ENCODE results near the gene IL3RA. TPM values are rescaled to one million over a fixed set of nuclear protein-coding genes. Genes with fewer than 3 reads are reported as not detected.

IL3RA gene
- total and polyA plus RNA-seq, 2 of the 8 experiments (the other 6 are each of a cell fraction or from before 2014, with no cell fraction given): 0.11 TPM; not detected in 1

DNA sequence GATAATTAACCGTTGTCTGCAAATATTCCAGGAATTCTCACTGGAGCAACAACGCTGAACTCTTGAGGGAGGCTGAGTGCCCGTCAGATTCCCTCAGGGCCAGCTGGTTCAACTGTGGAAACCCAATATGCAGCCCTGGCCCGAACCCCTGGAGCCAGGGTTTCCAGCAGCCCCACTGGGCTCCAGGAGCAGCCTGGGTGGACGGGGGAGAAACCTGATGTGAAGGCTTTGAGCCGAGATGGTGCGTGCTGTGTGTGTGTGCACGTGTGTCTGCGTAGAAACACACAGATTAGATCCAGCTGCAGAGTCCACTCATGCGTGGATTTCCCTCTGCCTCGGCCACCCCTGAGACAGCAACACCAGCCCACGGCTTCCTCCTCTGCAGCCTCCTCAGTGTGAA lies 74.7 kb downstream of the IL3RA start:
- Histone ChIP-seq H3K79me2 (ENCODE audit: control insufficient read depth in 1 of 2, insufficient read depth in 2 of 2, low read length in 2 of 2) (no peaks in the 10 kb centered on the region; a peak in 1 of 4 replicates), H3K27ac (ENCODE audit: low read depth, low read length) (no peak overlapping the region)
- POLR2A ChIA-PET (ENCODE audit: partially characterized antibody): no interaction called here

More for the DNA sequence above, 74.7 kb downstream of the IL3RA start:
- Histone ChIP-seq H3K14ac (ENCODE audit: insufficient read length) (no peak overlapping the region), H4K91ac (replicated peaks; ENCODE audit: insufficient read length, low read length) (no peak overlapping the region), H2AK5ac (ENCODE audit: low read depth, low read length) (no peak overlapping the region), H3K4me2 (ENCODE audit: insufficient read depth in 1 of 2, low read depth in 2 of 2, low read length in 2 of 2) (no peak overlapping the region), H3K23me2 (ENCODE audit: low read depth, low read length) (peaks cover 12% of the 10 kb centered on the region; the same call in 1 of the 2 replicates), H2BK120ac (replicated peaks; ENCODE audit: low read depth, low read length) (no peak overlapping the region), H3K4ac (replicated peaks; ENCODE audit: insufficient read length, low read depth, low read length) (no peak overlapping the region), H2BK15ac (ENCODE audit: low read length) (no peak overlapping the region), H3K4me1 (replicated peaks in 1 of 4; ENCODE audit: control insufficient read depth in 3 of 4, insufficient read depth in 4 of 4, low read length in 3 of 4) (no peaks in the 10 kb centered on the region), H3K79me1 (ENCODE audit: low read depth, low read length) (no peaks in the 10 kb centered on the region), H3K36me3 (ENCODE audit: control insufficient read depth in 2 of 4, insufficient read depth in 4 of 4, low read length in 3 of 4) (peaks cover 19 to 62% (median 46%) of the 10 kb centered on the region in 4 experiments), H4K5ac (ENCODE audit: insufficient read length, low read depth, low read length) (no peak overlapping the region), H2BK12ac (ENCODE audit: low read depth, low read length) (no peak overlapping the region), H3K18ac (ENCODE audit: extremely low read depth, low read length) (no peak overlapping the region), H3K4me3 (ENCODE audit: extremely low read depth in 1 of 4, insufficient read depth in 2 of 4, low read depth in 3 of 4, low read length in 4 of 4) (no peak overlapping the region), H3K9ac (replicated peaks in 1 of 4; ENCODE audit: extremely low read depth in 1 of 4, low read depth in 3 of 4, low read length in 3 of 4) (no peak overlapping the region), H3K9me3 (ENCODE audit: insufficient read depth in 2 of 2, low read depth in 1 of 2, low read length in 1 of 2) (no peaks in the 10 kb centered on the region), H2BK5ac (ENCODE audit: low read depth, low read length) (no peak overlapping the region), H3K27me3 (replicated peaks in 1 of 4; ENCODE audit: control insufficient read depth in 3 of 4, extremely low read depth in 1 of 4, insufficient read depth in 3 of 4, low read length in 3 of 4) (no peaks in the 10 kb centered on the region), H4K20me1 (replicated peaks in 1 of 2; ENCODE audit: control insufficient read depth in 1 of 2, insufficient read depth in 2 of 2, low read length in 2 of 2) (peaks cover 1 to 18% of the 10 kb centered on the region in 2 experiments), H4K8ac (ENCODE audit: extremely low read depth, insufficient read depth, low read length) (no peak overlapping the region), H3K23ac (ENCODE audit: insufficient read length) (no peak overlapping the region), H2AFZ (ENCODE audit: low read length) (no peak overlapping the region), H2BK20ac (ENCODE audit: low read length) (no peak overlapping the region), H3K56ac (replicated peaks; ENCODE audit: insufficient read length, low read depth, low read length) (no peak overlapping the region)
- DNase-seq (ENCODE audit: low read depth in 1 of 2, low spot score in 2 of 2) (no peak), FAIRE-seq (no peak)
- CTCF ChIA-PET (ENCODE audit: partially characterized antibody): no interaction called here
- TF ChIP-seq NRF1 (IDR thresholded peaks at IDR 0.05; ENCODE audit: low read depth, low read length) (no peak), POLR2AphosphoS5 (IDR thresholded peaks at IDR 0.05; ENCODE audit: low read depth, low read length) (peak; percentile 38; the same call in 1 of the 2 replicates)
- 92% methylated on average over 12 of the region's 12 CpGs; no CpG with 5 or more reads in 1 of the 2 experiments for WGBS, 2 experiments (ENCODE audit: extremely low coverage in 1 of 2, insufficient coverage in 1 of 2, insufficient read length in 1 of 2, insufficient replicate concordance in 2 of 2, low coverage in 1 of 2, low lambda C conversion rate in 2 of 2, missing lambda C conversion rate in 1 of 2)

All from H1 (cell line).